HG03045 (cell line): Measurements from ENCODE around the gene FGR.
A peak's percentile ranks its signal among the peaks of the same experiment; 100 is the strongest.
"Not testable (repeated sequence)": the region's sequence is repeated elsewhere in the genome, so short reads cannot be mapped to it uniquely, and the experiment has no call there.

Experiments
- ATAC-seq: cut with Tn5 transposase; IDR thresholded peaks from one replicate; pipeline ENCODE4 v1.9.1; 2021; ENCODE audit warnings: mild to moderate bottlenecking, moderate library complexity; ENCODE audit not compliant: unreplicated experiment

The FGR gene

GRCh38 chr1:27634985-27635367 lies at the start of gene FGR:
TSS of gene FGR (minus strand) at chr1:27635185. CDS start at chr1:27623916, 11,269 bp downstream.
- no peak for ATAC-seq

- no peak for ATAC-seq
Observed at GRCh38 chr1:27684176-27684575, 49.2 kb upstream of the FGR start.

- ATAC-seq: no peak
Observed at GRCh38 chr1:27682351-27682944, 47.5 kb upstream of the FGR start.

- ATAC-seq: not testable (repeated sequence)
Observed at GRCh38 chr1:27681580-27681979, 46.6 kb upstream of the FGR start.

- ATAC-seq: not testable (repeated sequence)
Observed at GRCh38 chr1:27680225-27680791, 45.3 kb upstream of the FGR start.

GRCh38 chr1:27678747-27679146 lies 43.8 kb upstream of the FGR start:
- no peak for ATAC-seq

GRCh38 chr1:27676410-27676809 lies 41.4 kb upstream of the FGR start:
- ATAC-seq: no peak

- ATAC-seq: no peak
Observed at GRCh38 chr1:27672750-27673112, 37.7 kb upstream of the FGR start.

GRCh38 chr1:27671964-27672749 lies 37.2 kb upstream of the FGR start, which contains the start of gene IFI6:
TSS of gene IFI6 (minus strand) at chr1:27672192. CDS start at chr1:27669314, 2,878 bp downstream.
- peak; percentile 81 for ATAC-seq

- ATAC-seq: no peak
Observed at GRCh38 chr1:27669876-27670275, 34.9 kb upstream of the FGR start.

GRCh38 chr1:27668808-27669723 lies 34.1 kb upstream of the FGR start:
- no peak for ATAC-seq

- no peak for ATAC-seq
Observed at GRCh38 chr1:27668121-27668807, 33.3 kb upstream of the FGR start.

- no peak for ATAC-seq
Observed at GRCh38 chr1:27666791-27667254, 31.8 kb upstream of the FGR start.

GRCh38 chr1:27666294-27666693 lies 31.3 kb upstream of the FGR start:
- no peak for ATAC-seq

GRCh38 chr1:27665016-27665651 lies 30.1 kb upstream of the FGR start:
- ATAC-seq: no peak

- ATAC-seq: no peak
Observed at GRCh38 chr1:27664291-27664690, 29.3 kb upstream of the FGR start.

GRCh38 chr1:27662707-27663393 lies 27.9 kb upstream of the FGR start:
- ATAC-seq: peak; percentile 29

- ATAC-seq: no peak
Observed at GRCh38 chr1:27662261-27662660, 27.3 kb upstream of the FGR start.

GRCh38 chr1:27661412-27662075 lies 26.6 kb upstream of the FGR start:
- no peak for ATAC-seq
